Neural cell (in vitro differentiated cells): Measurements from ENCODE around the gene SBK3. TPM values are rescaled to one million over a fixed set of nuclear protein-coding genes. Genes with fewer than 3 reads are reported as not detected.

Experiments used
- H2AFZ ChIP-seq: fragments of 200-600, 300-800 bp; sonication (generic), shearing (Covaris generic); 2 replicates; pipeline ENCODE4 v1.6.0; 2014; ENCODE audit warnings: low read depth, mild to moderate bottlenecking, antibody characterized with exemption, low read length, moderate library complexity
- H3F3A ChIP-seq: fragments of 200-600 bp; shearing (Covaris generic); 2 replicates; pipeline ENCODE4 v1.6.1; 2016; ENCODE audit warnings: mild to moderate bottlenecking, moderate library complexity, mixed read lengths, antibody characterized with exemption, low read length; ENCODE audit not compliant: insufficient read depth, poor library complexity, severe bottlenecking
- H3K27ac ChIP-seq: fragments of 200-600, 300-800 bp; sonication (generic), shearing (Covaris generic); 2 replicates; pipeline ENCODE4 v1.5.1; 2014; ENCODE audit warnings: mild to moderate bottlenecking, low read length, moderate library complexity
- H3K27me3 ChIP-seq: fragments of 300-800, 200-600 bp; sonication (generic), shearing (Covaris generic); 2 replicates; pipeline ENCODE4 v1.6.0; 2014; ENCODE audit warnings: mild to moderate bottlenecking, low read depth, low read length, moderate library complexity; ENCODE audit not compliant: insufficient read depth
- H3K36me3 ChIP-seq: fragments of 300-800, 200-600 bp; sonication (generic), shearing (Covaris generic); 2 replicates; pipeline ENCODE4 v1.5.1; 2014; ENCODE audit warnings: mild to moderate bottlenecking, antibody characterized with exemption, low read length, moderate library complexity; ENCODE audit not compliant: insufficient read depth
- H3K4me2 ChIP-seq: fragments of 300-800, 200-600 bp; sonication (generic), shearing (Covaris generic); 2 replicates; pipeline ENCODE4 v1.6.0; 2014; ENCODE audit warnings: mild to moderate bottlenecking, low read length
- H3K4me3 ChIP-seq: fragments of 300-800, 200-600 bp; sonication (generic), shearing (Covaris generic); 2 replicates; pipeline ENCODE4 v1.5.1; 2014; ENCODE audit warnings: mild to moderate bottlenecking, low read length, moderate library complexity
- H3K79me2 ChIP-seq: fragments of 200-600 bp; shearing (Covaris generic); replicated peaks from 2 replicates; pipeline ENCODE4 v1.6.0; 2014; ENCODE audit warnings: mild to moderate bottlenecking, low read length, moderate library complexity; ENCODE audit not compliant: insufficient read depth
- H3K9ac ChIP-seq: fragments of 300-800, 200-600 bp; sonication (generic), shearing (Covaris generic); 2 replicates; pipeline ENCODE4 v1.6.1; 2016; ENCODE audit warnings: mild to moderate bottlenecking, low read length, mixed read lengths
- H3K9me2 ChIP-seq: fragments of 200-600 bp; shearing (Covaris generic); 2 replicates; pipeline ENCODE4 v1.6.1; 2016; ENCODE audit warnings: mild to moderate bottlenecking, low read length, mixed read lengths; ENCODE audit not compliant: insufficient read depth
- H3K9me3 ChIP-seq: fragments of 200-600, 300-800 bp; sonication (generic), shearing (Covaris generic); 2 replicates; pipeline ENCODE4 v1.6.1; 2016; ENCODE audit warnings: mild to moderate bottlenecking, mixed run types, low read length, moderate library complexity, mixed read lengths
- H4K20me1 ChIP-seq: fragments of 200-600 bp; shearing (Covaris generic); 2 replicates; pipeline ENCODE4 v1.6.1; 2016; ENCODE audit warnings: mild to moderate bottlenecking, mixed run types; ENCODE audit not compliant: insufficient read depth
- EP300 ChIP-seq: fragments of 450-650 bp; conservative IDR thresholded peaks from 2 replicates; pipeline ENCODE4 v1.6.1; 2014; ENCODE audit warnings: antibody characterized with exemption, mild to moderate bottlenecking, moderate library complexity; ENCODE audit not compliant: poor library complexity, severe bottlenecking
- EZH2 ChIP-seq: fragments of 200-600, 300-800 bp; shearing (Covaris generic), sonication (generic); IDR thresholded peaks from 2 replicates; pipeline ENCODE4 v1.6.1; 2014; ENCODE audit warnings: antibody characterized with exemption, low read length, borderline replicate concordance, mild to moderate bottlenecking; ENCODE audit not compliant: insufficient read depth, poor library complexity, severe bottlenecking
- MXI1 ChIP-seq: fragments of 450-650 bp; conservative IDR thresholded peaks from 2 replicates; pipeline ENCODE4 v1.6.1; 2014; ENCODE audit warnings: antibody characterized with exemption, mild to moderate bottlenecking; ENCODE audit not compliant: poor library complexity, severe bottlenecking
- POLR2AphosphoS5 ChIP-seq: IDR thresholded peaks from 2 replicates; pipeline ENCODE4 v1.6.1; 2012
- RAD21 ChIP-seq: fragments of 450-650 bp; conservative IDR thresholded peaks from 2 replicates; pipeline ENCODE4 v1.6.1; 2014; ENCODE audit warnings: antibody characterized with exemption, mild to moderate bottlenecking, moderate library complexity
- REST ChIP-seq: IDR thresholded peaks from 2 replicates; pipeline ENCODE4 v1.6.1; 2012; ENCODE audit warnings: borderline replicate concordance
- SMC3 ChIP-seq: fragments of 450-650 bp; conservative IDR thresholded peaks from 2 replicates; pipeline ENCODE4 v1.6.1; 2014; ENCODE audit warnings: antibody characterized with exemption, mild to moderate bottlenecking, moderate library complexity; ENCODE audit not compliant: poor library complexity
- TAF1 ChIP-seq: IDR thresholded peaks from 2 replicates; pipeline ENCODE4 v1.6.1; 2012; ENCODE audit warnings: low read depth
- polyA plus RNA-seq: library from polyadenylated mRNA; depleted of rRNA; stranded (reverse); fragments of >200 nt; gene quantifications from 2 replicates; pipeline ENCODE4 v1.2.3, GENCODE V29; 2014
- TF ChIP-seq, protein P1 (sequence below): fragments of 450-650 bp; IDR thresholded peaks from 2 replicates; pipeline ENCODE4 v1.5.1; 2014; ENCODE audit warnings: antibody characterized with exemption, mild to moderate bottlenecking, moderate library complexity; ENCODE audit not compliant: poor library complexity, severe bottlenecking

SBK3 gene
- polyA plus RNA-seq, 1 donor from 2014 or later = not detected

GRCh38 chr19:55586976-55587668, 41.8 kb upstream of the SBK3 start:
- Histone ChIP-seq H3K9ac (peak overlapping the region; percentile 64), H3K9me3 (no peaks in the 10 kb centered on the region), H3K36me3 (peaks cover 2% of the 10 kb centered on the region), H3F3A (no peaks in the 10 kb centered on the region), H3K27ac (peak overlapping the region; percentile 76), H3K4me2 (peak overlapping the region; percentile 42), H3K9me2 (no peaks in the 10 kb centered on the region), H2AFZ (peak overlapping the region; percentile 75), H4K20me1 (no peaks in the 10 kb centered on the region), H3K4me3 (peak overlapping the region; percentile 68), H3K79me2 (no peaks in the 10 kb centered on the region), H3K27me3 (no peaks in the 10 kb centered on the region)
- no peak for TF ChIP-seq EZH2
- TF ChIP-seq SMC3 = peak; percentile 48
- peak; percentile 51 for TF ChIP-seq EP300
- TF ChIP-seq MXI1 = peak; percentile 69
- peak; percentile 52 for TF ChIP-seq TAF1
- TF ChIP-seq REST = no peak
- TF ChIP-seq, protein P1, sequence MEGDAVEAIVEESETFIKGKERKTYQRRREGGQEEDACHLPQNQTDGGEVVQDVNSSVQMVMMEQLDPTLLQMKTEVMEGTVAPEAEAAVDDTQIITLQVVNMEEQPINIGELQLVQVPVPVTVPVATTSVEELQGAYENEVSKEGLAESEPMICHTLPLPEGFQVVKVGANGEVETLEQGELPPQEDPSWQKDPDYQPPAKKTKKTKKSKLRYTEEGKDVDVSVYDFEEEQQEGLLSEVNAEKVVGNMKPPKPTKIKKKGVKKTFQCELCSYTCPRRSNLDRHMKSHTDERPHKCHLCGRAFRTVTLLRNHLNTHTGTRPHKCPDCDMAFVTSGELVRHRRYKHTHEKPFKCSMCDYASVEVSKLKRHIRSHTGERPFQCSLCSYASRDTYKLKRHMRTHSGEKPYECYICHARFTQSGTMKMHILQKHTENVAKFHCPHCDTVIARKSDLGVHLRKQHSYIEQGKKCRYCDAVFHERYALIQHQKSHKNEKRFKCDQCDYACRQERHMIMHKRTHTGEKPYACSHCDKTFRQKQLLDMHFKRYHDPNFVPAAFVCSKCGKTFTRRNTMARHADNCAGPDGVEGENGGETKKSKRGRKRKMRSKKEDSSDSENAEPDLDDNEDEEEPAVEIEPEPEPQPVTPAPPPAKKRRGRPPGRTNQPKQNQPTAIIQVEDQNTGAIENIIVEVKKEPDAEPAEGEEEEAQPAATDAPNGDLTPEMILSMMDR = no peak
- peak; percentile 87 for TF ChIP-seq POLR2AphosphoS5
- TF ChIP-seq RAD21 = no peak

GRCh38 chr19:55585658-55586339, 40.5 kb upstream of the SBK3 start:
- Histone ChIP-seq H3K4me2 (peak overlapping the region; percentile 38), H3K9me3 (no peaks in the 10 kb centered on the region), H3F3A (no peaks in the 10 kb centered on the region), H3K27me3 (no peaks in the 10 kb centered on the region), H3K79me2 (peaks cover 7% of the 10 kb centered on the region), H3K36me3 (no peaks in the 10 kb centered on the region), H3K9me2 (no peaks in the 10 kb centered on the region), H3K27ac (peak overlapping the region; percentile 76), H4K20me1 (no peaks in the 10 kb centered on the region), H3K4me3 (peak overlapping the region; percentile 54), H2AFZ (peak overlapping the region; percentile 46), H3K9ac (peak overlapping the region; percentile 64)
- TF ChIP-seq MXI1 = peak; percentile 6
- TF ChIP-seq, protein P1 = no peak
- no peak for TF ChIP-seq EP300
- TF ChIP-seq RAD21 = no peak
- TF ChIP-seq TAF1 = no peak
- TF ChIP-seq EZH2 = no peak
- TF ChIP-seq REST = no peak
- no peak for TF ChIP-seq POLR2AphosphoS5
